Suprapubic skin (tissue), 4 donors: ENCODE data around the gene DKK3. TPM values are rescaled to one million over a fixed set of nuclear protein-coding genes. Genes with fewer than 3 reads are reported as not detected.

Source experiments
- DNase-seq, 2 donors: peaks; one replicate each; pipeline ENCODE4 v3.0.0-alpha.2; 2019; ENCODE audit warnings: low spot score in 2 of 2
- H3K27ac ChIP-seq: fragments of 200-600 bp; sonication (generic); one replicate; pipeline ENCODE4 v1.5.1; 2019
- H3K27me3 ChIP-seq: fragments of 200-600 bp; sonication (generic); one replicate; pipeline ENCODE4 v1.5.1; 2019
- H3K36me3 ChIP-seq: fragments of 200-600 bp; sonication (generic); one replicate; pipeline ENCODE4 v1.5.1; 2019
- H3K4me1 ChIP-seq: fragments of 200-600 bp; sonication (generic); one replicate; pipeline ENCODE4 v1.5.1; 2019
- H3K4me3 ChIP-seq: fragments of 200-600 bp; sonication (generic); one replicate; pipeline ENCODE4 v1.5.1; 2019; ENCODE audit warnings: mild to moderate bottlenecking
- H3K9me3 ChIP-seq: fragments of 200-600 bp; sonication (generic); one replicate; pipeline ENCODE4 v1.5.1; 2019
- CTCF ChIP-seq, 2 donors: fragments of 200-600 bp in 1 of 2; fragments of 450-650 bp in 1 of 2; sonication (generic) in 1 of 2; IDR thresholded peaks; one replicate each; pipeline ENCODE4 v1.5.1; 2016 to 2019; ENCODE audit warnings: antibody characterized with exemption in 2 of 2, mild to moderate bottlenecking in 1 of 2, moderate library complexity in 1 of 2
- EP300 ChIP-seq: sonication (generic); formaldehyde crosslinking; IDR thresholded peaks from one replicate; pipeline ENCODE4 v1.6.1; 2017; ENCODE audit warnings: antibody characterized with exemption
- POLR2A ChIP-seq, 2 donors: fragments of 450-650 bp; IDR thresholded peaks; one replicate each; pipeline ENCODE4 v1.6.1; 2017; ENCODE audit warnings: antibody characterized with exemption in 2 of 2, mild to moderate bottlenecking in 2 of 2, moderate library complexity in 2 of 2
- POLR2AphosphoS5 ChIP-seq, 3 donors: sonication (generic); formaldehyde crosslinking; IDR thresholded peaks; one replicate each; pipeline ENCODE4 v1.6.1; 2017; ENCODE audit warnings: antibody characterized with exemption in 3 of 3
- WGBS: methylation state at CpG from one replicate; pipeline ENCODE4 v1.1.5; 2018; 5-methylcytosine and 5-hydroxymethylcytosine counted together
- total RNA-seq, 4 donors: library from RNA; depleted of rRNA; stranded (reverse); fragments of >200 nt; gene quantifications; one replicate each; pipeline ENCODE4 v1.1.0, GENCODE V29; 2016

The DKK3 gene
- total RNA-seq, 4 donors from 2014 or later, result 105 to 152 (median 137) TPM

- no peak for TF ChIP-seq POLR2AphosphoS5 (IDR thresholded peaks at IDR 0.05)
- no peak for TF ChIP-seq CTCF (IDR thresholded peaks at IDR 0.05)
- TF ChIP-seq EP300, result no peak
- no peak for TF ChIP-seq POLR2A (IDR thresholded peaks at IDR 0.05)
- Histone ChIP-seq H3K27ac (no peak overlapping the region), H3K9me3 (no peaks in the 10 kb centered on the region), H3K4me3 (no peak overlapping the region), H3K4me1 (no peaks in the 10 kb centered on the region), H3K36me3 (peaks cover 50% of the 10 kb centered on the region), H3K27me3 (no peaks in the 10 kb centered on the region)
- no peak for DNase-seq
- WGBS, result 78% methylated on average over 2 of the region's 2 CpGs
Observed at GRCh38 chr11:11946180-11946579, 62.2 kb downstream of the DKK3 start.

DNA sequence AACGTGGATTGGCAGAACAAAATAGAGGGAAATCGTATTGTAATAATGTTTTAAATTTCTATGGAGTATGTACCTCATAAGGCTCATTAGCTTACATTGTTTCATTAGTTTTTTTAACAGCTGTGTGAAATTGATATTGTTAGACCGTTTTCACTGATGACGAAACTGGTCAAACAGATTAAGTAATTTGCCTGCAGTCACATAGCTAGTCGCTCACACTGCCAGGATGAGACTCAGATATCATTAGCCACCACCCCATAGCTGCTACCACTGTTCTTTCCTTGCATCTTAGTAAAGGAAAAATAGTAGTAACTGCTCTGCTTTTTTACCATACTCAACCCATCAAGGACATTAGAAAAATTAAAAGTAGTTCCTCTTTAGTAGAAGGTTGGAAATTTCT is 64.0 kb downstream of the DKK3 start:
- Histone ChIP-seq H3K36me3 (peaks cover 44% of the 10 kb centered on the region), H3K27me3 (no peaks in the 10 kb centered on the region), H3K4me3 (no peak overlapping the region), H3K4me1 (no peaks in the 10 kb centered on the region), H3K27ac (no peak overlapping the region), H3K9me3 (no peaks in the 10 kb centered on the region)
- no peak for DNase-seq
- WGBS, result 70% methylated on average over 5 of the region's 5 CpGs
- TF ChIP-seq POLR2A (IDR thresholded peaks at IDR 0.05), result no peak
- TF ChIP-seq CTCF (IDR thresholded peaks at IDR 0.05), result no peak
- TF ChIP-seq POLR2AphosphoS5 (IDR thresholded peaks at IDR 0.05), result no peak
- no peak for TF ChIP-seq EP300

GRCh38 chr11:11942668-11943067 is 65.8 kb downstream of the DKK3 start:
- WGBS, result 91% methylated on average over 3 of the region's 3 CpGs

DNA sequence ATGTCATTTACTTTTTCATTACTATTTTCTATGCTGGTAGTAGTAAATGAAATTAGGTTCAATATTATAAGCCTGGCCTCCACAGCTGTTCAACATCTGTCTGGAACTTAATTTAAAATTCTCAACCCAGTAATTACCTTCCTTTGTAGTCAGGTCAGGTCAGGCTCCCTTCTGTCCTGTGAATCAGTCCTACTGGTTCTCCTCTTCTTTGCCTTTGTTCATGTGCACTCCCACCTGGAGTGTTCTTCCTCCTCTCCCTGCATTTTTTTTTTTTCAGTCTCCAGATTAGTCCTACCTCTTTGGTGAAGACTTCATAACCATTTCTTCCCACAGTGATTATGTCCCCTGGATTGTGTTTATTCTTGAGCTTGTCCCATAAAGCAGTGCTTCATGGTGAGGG is 67.9 kb downstream of the DKK3 start:
- Histone ChIP-seq H3K27ac (no peak overlapping the region), H3K27me3 (no peaks in the 10 kb centered on the region), H3K36me3 (peaks cover 59% of the 10 kb centered on the region), H3K4me3 (no peak overlapping the region), H3K9me3 (no peaks in the 10 kb centered on the region), H3K4me1 (no peaks in the 10 kb centered on the region)
- no peak for DNase-seq
- no peak for TF ChIP-seq POLR2A (IDR thresholded peaks at IDR 0.05)
- no peak for TF ChIP-seq EP300
- no peak for TF ChIP-seq POLR2AphosphoS5 (IDR thresholded peaks at IDR 0.05)
- no peak for TF ChIP-seq CTCF (IDR thresholded peaks at IDR 0.05)

More at GRCh38 chr11:11942668-11943067, 65.8 kb downstream of the DKK3 start:
- Histone ChIP-seq H3K27ac (no peak overlapping the region), H3K27me3 (no peaks in the 10 kb centered on the region), H3K9me3 (no peaks in the 10 kb centered on the region), H3K4me3 (no peak overlapping the region), H3K4me1 (no peaks in the 10 kb centered on the region), H3K36me3 (peaks cover 56% of the 10 kb centered on the region)
- TF ChIP-seq POLR2AphosphoS5 (IDR thresholded peaks at IDR 0.05) (no peak), EP300 (no peak), CTCF (IDR thresholded peaks at IDR 0.05) (no peak), POLR2A (IDR thresholded peaks at IDR 0.05) (no peak)
- DNase-seq, result no peak

GRCh38 chr11:11937957-11938356 is 70.5 kb downstream of the DKK3 start:
- DNase-seq, result no peak
- 97% methylated on average over 1 of the region's 1 CpG for WGBS
- Histone ChIP-seq H3K9me3 (no peaks in the 10 kb centered on the region), H3K4me3 (no peak overlapping the region), H3K27me3 (no peaks in the 10 kb centered on the region), H3K36me3 (peaks cover 63% of the 10 kb centered on the region), H3K4me1 (no peaks in the 10 kb centered on the region), H3K27ac (no peak overlapping the region)
- TF ChIP-seq POLR2A (IDR thresholded peaks at IDR 0.05), result no peak
- TF ChIP-seq EP300, result no peak
- TF ChIP-seq CTCF (IDR thresholded peaks at IDR 0.05), result no peak
- TF ChIP-seq POLR2AphosphoS5 (IDR thresholded peaks at IDR 0.05), result no peak
